ENCODE results near the gene EIF4E3. TPM values are rescaled to one million over a fixed set of nuclear protein-coding genes. Genes with fewer than 3 reads are reported as not detected.

EIF4E3 gene
- total RNA-seq (10 to 100 TPM in 4 of 5 donors, 1 to 10 TPM in 1; 4.1 to 25.9 (median 14.0) TPM), polyA plus RNA-seq (10 to 100 TPM in 2 of 3 donors, 1 to 10 TPM in 1; 7.9 to 15.9 (median 15.0) TPM)
- long read RNA-seq, donor 1: 0 reads
- long read RNA-seq, donor 2: 0 reads
- long read RNA-seq, donor 3, full-length matches to known transcripts: 3 of 3 reads
- long read RNA-seq, donor 3, partial matches to known transcripts: 0 of 3 reads
- long read RNA-seq, donor 3, other reads (novel, unspliced or antisense): 0 of 3 reads
- long read RNA-seq, donor 4: 0 reads
- long read RNA-seq, donor 5, full-length matches to known transcripts: 6 of 6 reads
- long read RNA-seq, donor 5, partial matches to known transcripts: 0 of 6 reads
- long read RNA-seq, donor 5, other reads (novel, unspliced or antisense): 0 of 6 reads
- long read RNA-seq, donor 6: 0 reads
- long read RNA-seq, donor 7, full-length matches to known transcripts: 2 of 2 reads
- long read RNA-seq, donor 7, partial matches to known transcripts: 0 of 2 reads
- long read RNA-seq, donor 7, other reads (novel, unspliced or antisense): 0 of 2 reads
- long read RNA-seq, donor 8, full-length matches to known transcripts: 4 of 18 reads
- long read RNA-seq, donor 8, partial matches to known transcripts: 14 of 18 reads
- long read RNA-seq, donor 8, other reads (novel, unspliced or antisense): 0 of 18 reads
- long read RNA-seq, donor 9, full-length matches to known transcripts: 1 of 1 reads
- long read RNA-seq, donor 9, partial matches to known transcripts: 0 of 1 reads
- long read RNA-seq, donor 9, other reads (novel, unspliced or antisense): 0 of 1 reads
- long read RNA-seq, donor 10: 0 reads

DNA sequence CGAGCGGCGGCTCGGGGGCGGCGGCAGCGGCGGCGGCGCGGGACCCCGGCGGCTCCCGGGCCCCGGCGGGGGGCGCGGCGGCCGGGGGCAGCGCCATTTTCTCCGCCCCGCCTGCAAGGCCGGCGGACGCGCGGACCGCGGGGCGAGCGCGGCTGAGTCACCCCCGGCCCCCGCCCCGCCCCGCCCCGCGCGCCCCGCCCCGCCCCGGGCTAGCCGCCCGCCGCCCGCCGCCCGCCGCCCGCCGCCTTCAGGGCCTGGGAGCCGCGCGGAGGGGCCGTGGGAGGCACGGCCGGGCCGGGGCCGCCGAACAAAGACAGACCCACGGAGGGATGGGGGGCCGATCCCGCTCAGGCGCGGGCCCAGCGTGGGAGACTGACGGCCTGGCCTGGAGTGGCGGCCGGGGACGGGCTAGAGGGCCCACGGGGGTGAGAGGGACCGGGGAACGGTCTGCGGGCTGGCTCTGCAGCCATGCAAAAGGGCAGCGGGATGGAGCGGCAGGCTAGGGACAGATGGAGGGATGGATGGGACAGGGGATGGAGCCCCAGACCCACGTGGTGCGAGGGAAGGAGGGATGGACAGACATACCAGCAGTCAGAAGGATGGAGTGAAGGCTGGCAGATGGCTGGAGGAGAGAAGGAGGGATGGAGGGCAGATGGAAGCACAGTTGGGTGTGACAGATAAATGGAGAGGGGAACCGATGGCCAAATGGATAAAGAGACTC lies at the start of gene EIF4E3:
EIF4E3 (minus strand) TSS at position 132 of the 721 bp plus-strand sequence; CDS start at position 97, 35 bp downstream.
- intact Hi-C loops (cut with DNase I; ENCODE audit: low total_unique reads): no loop called here
- peak; percentile 44 to 80 for DNase-seq
- 2 to 11% (median 4%) methylated on average over 13 to 78 of the region's 80 CpGs for WGBS, 5 donors

GRCh38 chr3:71771884-71772283 lies 46.7 kb upstream of the EIF4E3 start:
- TF ChIP-seq EP300 (IDR thresholded peaks at IDR 0.05): no peak
- no peak for TF ChIP-seq POLR2AphosphoS5 (IDR thresholded peaks at IDR 0.05)
- 33 to 50% (median 38%) methylated on average over 1 of the region's 1 CpG for WGBS, 5 donors
- Histone ChIP-seq H3K4me1 (no peaks in the 10 kb centered on the region), H3K27ac (no peak overlapping the region), H3K36me3 (no peaks in the 10 kb centered on the region), H3K27me3 (peaks cover 0 to 53% (median 0%) of the 10 kb centered on the region in 3 donors), H3K4me3 (no peak overlapping the region), H3K9me3 (no peaks in the 10 kb centered on the region)
- intact Hi-C loops (cut with DNase I; ENCODE audit: low total_unique reads): no loop called here
- no peak for DNase-seq

More for the DNA sequence above, at the start of gene EIF4E3:
- no peaks in the 10 kb centered on the region for H3K9me3 ChIP-seq
- H3K36me3 ChIP-seq: no peaks in the 10 kb centered on the region
- H3K4me3 ChIP-seq: peak within 1 kb of the TSS; percentile 66 to 92 (median 89)
- TF ChIP-seq POLR2A (IDR thresholded peaks at IDR 0.05) (no peak), POLR2AphosphoS5 (IDR thresholded peaks at IDR 0.05) (no peak)
- TF ChIP-seq, protein P1, sequence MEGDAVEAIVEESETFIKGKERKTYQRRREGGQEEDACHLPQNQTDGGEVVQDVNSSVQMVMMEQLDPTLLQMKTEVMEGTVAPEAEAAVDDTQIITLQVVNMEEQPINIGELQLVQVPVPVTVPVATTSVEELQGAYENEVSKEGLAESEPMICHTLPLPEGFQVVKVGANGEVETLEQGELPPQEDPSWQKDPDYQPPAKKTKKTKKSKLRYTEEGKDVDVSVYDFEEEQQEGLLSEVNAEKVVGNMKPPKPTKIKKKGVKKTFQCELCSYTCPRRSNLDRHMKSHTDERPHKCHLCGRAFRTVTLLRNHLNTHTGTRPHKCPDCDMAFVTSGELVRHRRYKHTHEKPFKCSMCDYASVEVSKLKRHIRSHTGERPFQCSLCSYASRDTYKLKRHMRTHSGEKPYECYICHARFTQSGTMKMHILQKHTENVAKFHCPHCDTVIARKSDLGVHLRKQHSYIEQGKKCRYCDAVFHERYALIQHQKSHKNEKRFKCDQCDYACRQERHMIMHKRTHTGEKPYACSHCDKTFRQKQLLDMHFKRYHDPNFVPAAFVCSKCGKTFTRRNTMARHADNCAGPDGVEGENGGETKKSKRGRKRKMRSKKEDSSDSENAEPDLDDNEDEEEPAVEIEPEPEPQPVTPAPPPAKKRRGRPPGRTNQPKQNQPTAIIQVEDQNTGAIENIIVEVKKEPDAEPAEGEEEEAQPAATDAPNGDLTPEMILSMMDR (IDR thresholded peaks at IDR 0.05): no peak
- H3K27ac ChIP-seq: peak within 1 kb of the TSS; percentile 77 to 92 (median 86)
- peaks cover 20 to 53% (median 31%) of the 10 kb centered on the region in 4 donors for H3K4me1 ChIP-seq
- H3K27me3 ChIP-seq: no peaks in the 10 kb centered on the region

DNA sequence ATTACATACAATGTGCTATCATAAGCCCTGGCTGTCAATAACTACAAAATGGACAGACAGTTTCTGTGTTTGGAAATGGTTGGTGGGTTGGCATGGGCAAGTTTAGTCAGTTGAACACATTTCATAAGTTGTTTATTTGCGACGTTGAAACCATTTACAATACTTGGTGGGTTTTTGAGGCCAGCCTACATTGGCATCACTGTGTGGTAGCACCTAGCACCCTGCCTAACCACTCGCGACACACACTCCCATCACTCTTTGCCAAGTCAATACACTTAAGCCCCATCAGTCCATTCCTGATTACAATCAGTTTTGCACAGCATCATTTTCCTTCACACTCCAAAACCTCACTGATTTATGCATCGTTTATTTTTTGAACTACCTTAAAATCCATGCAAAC lies 45.9 kb upstream of the EIF4E3 start:
- no peak for DNase-seq
- Histone ChIP-seq H3K4me1 (no peaks in the 10 kb centered on the region), H3K4me3 (no peak overlapping the region), H3K36me3 (no peaks in the 10 kb centered on the region), H3K27me3 (peaks cover 0 to 47% (median 0%) of the 10 kb centered on the region in 3 donors), H3K9me3 (no peaks in the 10 kb centered on the region), H3K27ac (no peak overlapping the region)
- no peak for TF ChIP-seq POLR2AphosphoS5 (IDR thresholded peaks at IDR 0.05)
- no peak for TF ChIP-seq EP300 (IDR thresholded peaks at IDR 0.05)
- TF ChIP-seq, protein P1 (IDR thresholded peaks at IDR 0.05): no peak
- TF ChIP-seq POLR2A (IDR thresholded peaks at IDR 0.05): no peak
- 67 to 82% (median 71%) methylated on average over 5 of the region's 5 CpGs for WGBS, 5 donors
- intact Hi-C loops (cut with DNase I; ENCODE audit: low total_unique reads): no loop called here

GRCh38 chr3:71763426-71763825 lies 38.2 kb upstream of the EIF4E3 start:
- Histone ChIP-seq H3K27ac (no peak overlapping the region), H3K27me3 (peaks cover 0 to 18% (median 0%) of the 10 kb centered on the region in 3 donors), H3K4me1 (no peaks in the 10 kb centered on the region), H3K9me3 (no peaks in the 10 kb centered on the region), H3K36me3 (no peaks in the 10 kb centered on the region), H3K4me3 (no peak overlapping the region)
- intact Hi-C loops (cut with DNase I; ENCODE audit: low total_unique reads): no loop called here
- TF ChIP-seq POLR2A (IDR thresholded peaks at IDR 0.05) (no peak), EP300 (IDR thresholded peaks at IDR 0.05) (no peak)
- 51 to 71% (median 60%) methylated on average over 5 of the region's 5 CpGs for WGBS, 5 donors
- no peak for DNase-seq

DNA sequence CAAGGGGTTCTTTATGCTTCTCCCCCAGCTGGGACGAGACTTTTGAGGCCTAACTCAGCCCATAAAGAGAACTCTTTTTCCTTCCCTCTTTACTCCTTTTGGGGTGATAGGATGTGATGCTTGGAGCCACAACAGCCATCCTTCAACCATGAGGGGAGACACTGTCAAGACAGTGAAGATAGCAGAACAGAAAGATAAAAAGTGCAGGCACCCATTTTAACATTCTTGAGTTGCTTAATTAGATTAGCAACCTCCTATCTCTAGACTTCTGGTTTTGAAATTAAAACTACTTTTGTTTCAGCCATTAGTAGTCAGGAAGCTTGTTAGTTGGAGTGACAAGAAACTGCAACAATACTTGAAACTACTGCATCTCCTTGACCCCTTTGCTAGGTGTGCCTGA lies 34.9 kb upstream of the EIF4E3 start:
- Histone ChIP-seq H3K9me3 (no peaks in the 10 kb centered on the region), H3K4me3 (no peak overlapping the region), H3K27ac (no peak overlapping the region), H3K4me1 (no peaks in the 10 kb centered on the region), H3K27me3 (peaks cover 0 to 25% (median 0%) of the 10 kb centered on the region in 3 donors), H3K36me3 (no peaks in the 10 kb centered on the region)
- no peak for DNase-seq
- WGBS, 5 donors: 81 to 88% (median 85%) methylated on average over 1 of the region's 1 CpG
- intact Hi-C loops (cut with DNase I; ENCODE audit: low total_unique reads): no loop called here
- TF ChIP-seq POLR2A (IDR thresholded peaks at IDR 0.05) (no peak), POLR2AphosphoS5 (IDR thresholded peaks at IDR 0.05) (no peak), EP300 (IDR thresholded peaks at IDR 0.05) (no peak)
- TF ChIP-seq, protein P1 (IDR thresholded peaks at IDR 0.05): no peak
